DND-41 (cell line): Measurements from ENCODE around the gene CCPG1.

Source experiments
- ATAC-seq: fragments of 200-7000 bp; cut with Tn5 transposase; 3 replicates; pipeline ENCODE4 v1.9.1; 2021; ENCODE audit warnings: low read depth; ENCODE audit not compliant: insufficient read depth
- DNase-seq: peaks from one replicate; pipeline ENCODE4 v3.0.0-alpha.2; 2020
- H2AFZ ChIP-seq: 2 replicates; pipeline ENCODE4 v1.6.0; 2012; ENCODE audit warnings: low read depth, low read length
- H3K27ac ChIP-seq: 2 replicates; pipeline ENCODE4 v1.5.1; 2012; ENCODE audit warnings: low read length, inconsistent platforms
- H3K27me3 ChIP-seq: fragments of 200-600 bp; sonication (generic); 2 replicates; pipeline ENCODE4 v1.6.0; 2012; ENCODE audit warnings: low read length, mild to moderate bottlenecking, inconsistent platforms; ENCODE audit not compliant: insufficient read depth, poor library complexity
- H3K36me3 ChIP-seq: 2 replicates; pipeline ENCODE4 v1.5.1; 2012; ENCODE audit warnings: low read length, inconsistent platforms; ENCODE audit not compliant: insufficient read depth
- H3K4me1 ChIP-seq: 2 replicates; pipeline ENCODE4 v1.5.1; 2012; ENCODE audit warnings: mild to moderate bottlenecking, low read length; ENCODE audit not compliant: insufficient read depth
- H3K4me2 ChIP-seq: 2 replicates; pipeline ENCODE4 v1.6.0; 2012; ENCODE audit warnings: mild to moderate bottlenecking, moderate library complexity, low read length, inconsistent platforms; ENCODE audit not compliant: insufficient read depth
- H3K4me3 ChIP-seq, 2 experiments: fragments of 200-600 bp in 1 of 2; shearing (Covaris generic) in 1 of 2; 2 replicates each; pipeline ENCODE4 v1.5.1; 2012 to 2016; ENCODE audit warnings: inconsistent platforms in 2 of 2, low read length in 2 of 2, mild to moderate bottlenecking in 2 of 2, low read depth in 1 of 2, moderate library complexity in 1 of 2
- H3K79me2 ChIP-seq: 2 replicates; pipeline ENCODE4 v1.6.0; 2012; ENCODE audit warnings: low read length, inconsistent platforms; ENCODE audit not compliant: insufficient read depth
- H3K9ac ChIP-seq: 2 replicates; pipeline ENCODE4 v1.6.0; 2012; ENCODE audit warnings: low read depth, mild to moderate bottlenecking, inconsistent platforms, low read length, moderate library complexity
- H3K9me3 ChIP-seq: 2 replicates; pipeline ENCODE4 v1.5.1; 2012; ENCODE audit warnings: low read length, moderate library complexity, mild to moderate bottlenecking, inconsistent platforms; ENCODE audit not compliant: insufficient read depth, severe bottlenecking
- H4K20me1 ChIP-seq: 2 replicates; pipeline ENCODE4 v1.6.0; 2012; ENCODE audit warnings: low read length; ENCODE audit not compliant: insufficient read depth
- CTCF ChIP-seq: IDR thresholded peaks from 2 replicates; pipeline ENCODE4 v1.5.1; 2012; ENCODE audit warnings: borderline replicate concordance, low read length, moderate library complexity, mild to moderate bottlenecking; ENCODE audit not compliant: poor library complexity, severe bottlenecking; ENCODE audit errors: extremely low read depth
- EZH2 ChIP-seq: IDR thresholded peaks from 3 replicates; pipeline ENCODE4 v1.6.1; 2012; ENCODE audit warnings: borderline replicate concordance, low read depth, mild to moderate bottlenecking, moderate library complexity, low read length, inconsistent platforms; ENCODE audit not compliant: severe bottlenecking

The CCPG1 gene

GRCh38 chr15:55362641-55363040 is 45.5 kb downstream of the CCPG1 start:
- H3K9me3 ChIP-seq: no peaks in the 10 kb centered on the region
- H3K9ac ChIP-seq: no peak overlapping the region
- H3K4me1 ChIP-seq: no peaks in the 10 kb centered on the region
- TF ChIP-seq CTCF: no peak
- no peak for TF ChIP-seq EZH2
- ATAC-seq: no peak
- no peak for DNase-seq
- H3K36me3 ChIP-seq: peaks cover 5% of the 10 kb centered on the region; the same call in 1 of the 2 replicates
- H2AFZ ChIP-seq: no peak overlapping the region
- H4K20me1 ChIP-seq: no peaks in the 10 kb centered on the region
- no peaks in the 10 kb centered on the region for H3K79me2 ChIP-seq
- no peaks in the 10 kb centered on the region for H3K27me3 ChIP-seq
- H3K4me3 ChIP-seq: no peak overlapping the region
- H3K4me2 ChIP-seq: no peak overlapping the region
- H3K27ac ChIP-seq: no peak overlapping the region

GRCh38 chr15:55361048-55361447 is 47.1 kb downstream of the CCPG1 start:
- Histone ChIP-seq H3K9ac (no peak overlapping the region), H3K27ac (no peak overlapping the region), H3K27me3 (no peaks in the 10 kb centered on the region), H3K9me3 (no peaks in the 10 kb centered on the region), H3K4me3 (no peak overlapping the region), H3K79me2 (no peaks in the 10 kb centered on the region), H4K20me1 (no peaks in the 10 kb centered on the region), H2AFZ (no peak overlapping the region), H3K36me3 (peaks cover 16% of the 10 kb centered on the region; the same call in 1 of the 2 replicates), H3K4me2 (no peak overlapping the region), H3K4me1 (no peaks in the 10 kb centered on the region)
- TF ChIP-seq EZH2 (no peak), CTCF (no peak)
- DNase-seq (no peak), ATAC-seq (no peak)

- H3K4me2 ChIP-seq: no peak overlapping the region
- no peaks in the 10 kb centered on the region for H3K9me3 ChIP-seq
- no peak overlapping the region for H3K4me3 ChIP-seq
- H3K27me3 ChIP-seq: no peaks in the 10 kb centered on the region
- no peaks in the 10 kb centered on the region for H3K4me1 ChIP-seq
- no peak for TF ChIP-seq EZH2
- no peak for TF ChIP-seq CTCF
- no peak for ATAC-seq
- no peaks in the 10 kb centered on the region for H4K20me1 ChIP-seq
- no peaks in the 10 kb centered on the region for H3K79me2 ChIP-seq
- H3K36me3 ChIP-seq: peaks cover 22% of the 10 kb centered on the region; the same call in 1 of the 2 replicates
- no peak overlapping the region for H3K9ac ChIP-seq
- H2AFZ ChIP-seq: no peak overlapping the region
- no peak for DNase-seq
- no peak overlapping the region for H3K27ac ChIP-seq
These were observed 47.9 kb downstream of the CCPG1 start for GRCh38 chr15:55360256-55360655.

GRCh38 chr15:55358471-55358870 is 49.7 kb downstream of the CCPG1 start:
- ATAC-seq: no peak
- Histone ChIP-seq H2AFZ (no peak overlapping the region), H3K4me2 (no peak overlapping the region), H3K9ac (no peak overlapping the region), H3K9me3 (no peaks in the 10 kb centered on the region), H3K36me3 (peaks cover 26% of the 10 kb centered on the region; the same call in 1 of the 2 replicates), H4K20me1 (no peaks in the 10 kb centered on the region), H3K4me1 (no peaks in the 10 kb centered on the region), H3K79me2 (no peaks in the 10 kb centered on the region), H3K27ac (no peak overlapping the region), H3K4me3 (no peak overlapping the region), H3K27me3 (no peaks in the 10 kb centered on the region)
- DNase-seq: no peak
- TF ChIP-seq CTCF (no peak), EZH2 (no peak)
